Ureter (tissue), 1 donor: ENCODE results near the gene RAD51B. TPM values are rescaled to one million over a fixed set of nuclear protein-coding genes. Genes with fewer than 3 reads are reported as not detected.
"Not testable (repeated sequence)": the region's sequence is repeated elsewhere in the genome, so short reads cannot be mapped to it uniquely, and the experiment has no call there.

Source experiments
- DNase-seq: peaks from one replicate; pipeline ENCODE4 v3.0.0-alpha.2; 2020; ENCODE audit warnings: low spot score
- total RNA-seq: library from RNA; stranded (reverse); gene quantifications from one replicate; pipeline ENCODE4 v1.2.4, GENCODE V29; 2023
- donor health status: DM: yes; HTN: yes; CAD: no.

Gene RAD51B
- total RNA-seq, 1 donor from 2014 or later = 36.6 TPM

- not testable (repeated sequence) for DNase-seq
Observed at GRCh38 chr14:68763843-68764242, 944.3 kb downstream of the RAD51B start.

DNA sequence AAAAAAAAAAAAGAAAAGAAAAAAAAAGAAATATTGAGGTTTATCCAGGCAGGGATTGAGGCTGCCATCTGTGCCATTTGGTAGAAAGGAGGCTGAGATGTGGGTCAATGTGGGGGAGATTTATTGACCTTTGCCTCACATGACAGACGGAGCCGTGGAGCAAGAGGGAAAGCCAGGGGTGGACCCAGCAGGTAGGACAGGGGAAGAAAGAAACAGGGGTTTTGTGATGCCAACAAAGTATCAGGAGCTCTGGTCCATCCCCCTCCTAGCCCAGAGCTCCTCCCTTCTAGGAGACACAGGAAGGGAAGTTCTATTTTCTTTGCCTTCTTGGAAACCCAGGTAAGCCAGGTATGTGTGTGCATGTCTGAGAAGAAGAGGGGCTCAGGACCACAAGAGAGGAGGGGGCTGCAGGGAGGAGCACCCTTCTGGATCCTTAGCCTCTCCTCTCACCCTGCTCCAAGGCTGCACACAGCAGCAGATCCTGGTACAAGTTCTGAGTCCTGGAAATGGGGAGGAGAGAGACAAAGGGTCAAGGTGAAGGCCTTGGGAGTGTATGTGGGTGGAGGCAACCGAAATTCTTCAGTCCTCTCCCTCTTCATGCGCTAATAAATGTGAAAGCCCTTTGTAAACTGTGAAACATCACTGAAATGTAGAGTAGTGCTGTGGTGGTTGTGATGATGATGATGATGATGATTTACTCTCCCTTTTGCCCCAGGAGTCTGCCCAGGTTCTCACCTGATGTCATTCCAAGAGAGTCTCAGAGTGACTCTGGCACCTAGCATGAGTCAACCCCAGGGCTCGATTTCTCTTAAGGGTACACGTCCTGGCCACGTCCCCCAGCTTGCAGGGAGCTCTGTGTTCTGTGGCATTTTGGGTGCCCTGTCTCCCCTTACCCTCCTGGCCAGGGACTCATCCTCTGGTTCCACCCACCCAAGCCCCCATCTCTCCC is 947.0 kb downstream of the RAD51B start:
- no peak for DNase-seq

DNA sequence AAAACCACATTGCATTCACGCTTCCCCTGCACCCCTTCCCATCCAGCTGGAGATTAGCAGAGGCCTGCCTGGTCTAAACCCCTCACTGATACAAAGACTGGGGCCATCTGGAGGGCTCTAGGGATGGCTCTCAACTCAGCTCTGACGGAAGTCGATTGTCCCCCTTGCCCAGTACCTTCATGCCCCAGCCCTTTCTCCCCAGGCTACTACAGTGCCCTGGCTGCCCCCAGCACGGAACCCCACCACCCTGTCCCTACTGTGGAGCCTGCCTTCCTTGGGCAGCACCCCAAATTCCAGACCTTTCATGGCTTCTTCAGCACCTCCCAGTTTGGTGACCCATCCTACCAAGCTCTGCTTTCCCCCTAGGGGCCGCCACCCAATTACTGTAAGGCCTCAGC is 947.7 kb downstream of the RAD51B start:
- DNase-seq = no peak

DNA sequence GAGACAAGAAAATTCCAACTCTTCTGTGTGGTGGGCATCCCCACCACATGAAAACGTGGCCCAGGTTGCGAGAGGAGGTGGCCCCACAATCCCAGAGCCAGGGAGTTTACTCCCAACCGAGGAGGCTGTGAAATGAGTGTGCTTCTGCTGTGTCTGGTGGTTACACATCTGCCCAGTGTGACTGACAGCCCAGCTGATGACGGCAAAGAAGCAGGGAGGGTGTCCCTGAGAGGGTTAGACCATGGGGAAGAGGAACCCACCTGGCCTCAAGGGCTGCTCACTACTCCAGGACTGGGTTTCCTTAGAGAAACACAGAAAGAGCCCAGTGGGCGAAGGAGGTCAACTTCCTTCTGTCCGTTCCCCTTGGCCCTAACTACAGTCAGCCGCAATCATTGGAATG is 948.7 kb downstream of the RAD51B start:
- no peak for DNase-seq

- DNase-seq = no peak
Observed at GRCh38 chr14:68770051-68770450, 950.5 kb downstream of the RAD51B start.

DNA sequence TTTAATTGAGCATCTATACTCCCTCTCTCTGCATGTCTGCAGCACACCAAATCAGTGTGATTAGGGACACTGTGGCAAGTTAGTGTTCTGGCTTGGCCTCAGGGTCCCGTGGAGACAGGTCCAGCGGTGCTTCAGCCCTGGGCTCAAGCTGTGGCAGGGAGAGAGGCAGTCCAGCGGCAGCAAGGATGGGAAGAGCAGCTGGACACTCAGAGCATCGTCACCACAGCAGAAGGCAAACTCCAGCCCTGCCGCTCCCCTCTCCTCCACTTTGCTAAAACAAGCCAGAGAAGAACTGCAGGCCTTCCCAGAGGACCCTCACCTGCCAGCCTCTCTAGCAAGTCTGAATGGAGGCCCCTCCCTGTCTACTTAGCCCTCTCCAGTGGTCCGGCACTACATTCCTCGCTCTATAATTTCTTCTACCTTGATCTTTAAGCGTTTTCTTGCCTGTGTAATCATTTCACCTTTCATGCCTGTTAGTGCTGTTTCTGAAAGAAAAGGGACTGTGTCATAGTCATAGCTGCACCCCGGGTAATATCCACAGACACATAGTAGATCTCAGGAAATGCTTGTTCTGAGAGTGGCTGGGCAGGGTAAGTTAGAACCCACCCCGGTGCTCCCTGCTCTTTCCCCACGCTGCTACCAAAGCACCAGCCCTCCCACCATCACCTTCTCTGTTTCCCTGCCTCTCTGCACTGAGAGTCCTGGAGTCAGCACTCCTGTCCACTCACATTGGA is 951.1 kb downstream of the RAD51B start:
- DNase-seq = no peak

DNA sequence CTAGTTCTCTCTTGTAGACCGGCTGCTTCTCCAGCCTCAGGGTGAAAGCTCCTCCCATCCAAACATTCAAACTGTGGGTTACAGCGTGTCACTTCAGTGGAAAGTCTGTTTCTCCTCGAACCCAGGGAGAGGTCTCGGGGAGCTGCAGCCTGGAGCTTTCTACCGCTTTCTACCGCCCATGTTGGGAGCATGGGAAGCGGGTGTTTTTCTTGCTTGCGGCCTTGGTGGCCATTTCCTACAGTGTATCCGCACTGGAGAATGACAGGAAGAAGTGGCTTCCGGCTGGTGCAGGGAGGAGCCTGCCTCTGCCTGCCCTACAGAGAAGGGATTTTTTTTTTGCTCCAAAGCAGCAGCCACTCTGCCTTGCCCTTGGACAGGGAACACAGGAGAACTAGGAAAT is 952.1 kb downstream of the RAD51B start:
- no peak for DNase-seq

GRCh38 chr14:68772761-68773381 is 953.3 kb downstream of the RAD51B start:
- no peak for DNase-seq

DNA sequence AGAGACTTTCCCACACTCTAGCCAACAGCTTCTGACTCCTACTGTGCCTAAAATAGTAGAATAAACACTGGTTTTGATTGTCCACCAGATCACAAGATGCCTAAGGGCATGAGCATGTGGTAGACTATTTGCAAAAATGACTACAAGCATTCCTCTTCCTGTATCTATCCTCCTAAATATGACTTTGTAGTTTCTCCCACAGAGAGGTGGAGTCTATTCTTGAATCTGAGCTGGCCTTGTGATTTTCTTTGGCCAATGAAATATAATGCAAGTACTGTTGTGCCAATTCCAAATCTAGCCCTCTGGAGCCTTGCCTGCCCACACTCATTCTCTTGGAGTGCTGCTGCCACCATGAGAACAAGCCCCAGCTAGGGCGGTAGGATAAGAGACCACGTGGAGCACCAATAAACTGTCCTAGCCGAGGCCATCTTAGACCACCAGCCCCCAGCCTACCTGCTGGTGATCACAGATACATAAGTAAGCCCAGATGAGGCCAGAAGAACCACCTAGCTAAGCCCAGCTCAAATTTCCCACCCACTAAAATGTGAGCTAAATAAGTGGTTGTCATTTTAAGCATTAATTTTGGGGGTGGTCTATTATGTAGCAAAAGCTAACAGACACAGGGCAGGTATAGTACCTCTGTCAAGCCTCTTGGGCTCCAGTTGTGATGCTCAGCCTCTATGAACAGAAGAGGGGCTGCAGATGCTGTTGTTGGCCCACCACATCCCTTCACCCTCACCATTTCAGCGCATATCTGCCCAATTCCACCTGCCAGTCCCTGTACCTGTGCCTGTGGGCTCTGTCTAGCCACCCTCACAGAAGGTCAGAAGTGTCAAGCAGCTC is 955.4 kb downstream of the RAD51B start:
- no peak for DNase-seq

- no peak for DNase-seq
Observed at GRCh38 chr14:68775614-68776126, 956.1 kb downstream of the RAD51B start.

DNA sequence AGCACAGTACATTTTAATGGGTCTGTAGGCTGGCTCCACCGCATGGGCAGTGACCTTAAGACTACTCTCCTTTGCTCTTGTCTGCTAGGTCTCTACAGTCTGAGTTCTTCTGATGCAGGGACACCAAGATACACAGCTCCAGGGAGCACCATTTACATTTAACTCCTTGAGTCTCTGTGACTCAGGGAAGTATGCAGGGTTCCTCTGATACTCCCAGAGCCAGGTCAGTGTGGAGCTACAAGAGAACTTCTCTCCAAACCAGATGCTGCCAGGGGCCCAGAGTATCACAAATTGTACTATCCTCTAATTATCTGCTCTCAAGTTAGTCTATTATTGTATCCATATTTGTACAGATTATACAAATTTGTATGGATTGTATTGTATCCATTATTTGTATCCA is 958.1 kb downstream of the RAD51B start:
- DNase-seq = peak; percentile 32

Other genes starting within 250 kb of the RAD51B start
- gene PIGH, start 219.5 kb upstream of the RAD51B start, total RNA-seq = 29.8 TPM
- gene ARG2, start 199.9 kb upstream of the RAD51B start, total RNA-seq = 6.0 TPM
- 108 TPM for gene VTI1B, start 145.1 kb upstream of the RAD51B start, total RNA-seq
- gene RDH11, start 124.0 kb upstream of the RAD51B start, total RNA-seq = 62.1 TPM
- 0.21 TPM for gene RDH12, start 117.9 kb upstream of the RAD51B start, total RNA-seq
- gene ZFYVE26, start 3.2 kb upstream of the RAD51B start, total RNA-seq = 33.7 TPM